Loucy (cell line): ENCODE results near the gene ZNF670.

Experiments used
- CTCF ChIP-seq: fragments of 200-600 bp; sonication (generic); conservative IDR thresholded peaks from 2 replicates; pipeline ENCODE4 v1.5.1; 2014; ENCODE audit warnings: mild to moderate bottlenecking, antibody characterized with exemption, low read length
- EZH2phosphoT487 ChIP-seq: fragments of 200-600 bp; IDR thresholded peaks from 2 replicates; pipeline ENCODE4 v1.6.1; 2018; ENCODE audit warnings: antibody characterized with exemption, mild to moderate bottlenecking, moderate library complexity, borderline replicate concordance

GRCh38 chr1:247089616-247090375 lies 11.2 kb upstream of the ZNF670 start:
- TF ChIP-seq CTCF (no peak), EZH2phosphoT487 (no peak)
